NCI-H2196 (cell line): ENCODE results near the gene MOB3A.

ENCODE experiments used
- DNase-seq: peaks from one replicate; lab custom pipeline; 2025; ENCODE audit not compliant: unreplicated experiment; lab: John Stamatoyannopoulos, UW

The MOB3A gene

GRCh38 chr19:2047449-2048103 is 48.5 kb downstream of the MOB3A start:
- no peak for DNase-seq

DNA sequence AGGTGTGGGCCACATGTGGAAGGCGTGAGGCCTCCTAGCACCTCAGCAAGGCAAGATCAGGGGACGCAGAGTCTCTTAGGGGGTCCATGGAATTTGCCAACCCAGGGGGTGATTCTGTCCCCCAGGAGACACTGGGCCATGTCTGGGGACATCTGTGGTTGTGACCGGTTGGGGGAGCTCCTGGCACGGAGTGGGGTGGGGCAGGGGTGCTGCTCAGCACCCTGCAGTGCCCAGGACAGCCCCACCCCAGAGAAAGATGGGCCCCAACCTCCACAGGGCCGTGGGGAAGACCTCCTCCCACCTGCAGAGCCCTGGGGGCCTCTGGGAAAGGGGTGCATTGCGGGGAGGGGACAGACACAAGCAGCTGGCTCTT is 49.1 kb downstream of the MOB3A start:
- DNase-seq: no peak

- DNase-seq: no peak
Observed at GRCh38 chr19:2046046-2046907, 49.8 kb downstream of the MOB3A start.

DNA sequence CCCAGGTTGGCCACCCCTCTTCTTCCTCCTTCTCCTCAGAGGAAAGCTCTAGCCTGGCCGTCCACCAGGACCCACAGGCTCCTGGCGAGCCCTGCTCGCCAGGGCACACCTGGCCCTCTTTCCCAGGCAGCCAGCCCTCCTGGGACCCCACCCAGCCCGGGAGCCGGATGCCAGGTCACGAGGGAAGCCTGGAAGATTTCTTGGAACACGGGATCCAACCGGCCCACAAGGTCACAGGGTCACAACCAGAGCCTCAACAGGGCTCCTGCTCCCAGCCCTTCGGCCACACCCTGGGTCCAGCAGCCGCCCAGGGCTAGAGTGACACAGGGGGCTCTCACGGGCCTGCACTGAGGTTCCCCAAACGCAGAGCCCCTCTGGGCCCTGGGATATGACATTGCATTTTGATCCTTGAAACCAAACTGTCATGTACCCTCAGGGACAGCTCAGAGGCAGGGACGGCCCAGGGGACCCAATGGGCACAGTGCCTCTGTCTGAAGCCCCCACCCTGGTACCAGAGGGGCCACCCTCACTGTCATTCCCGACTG is 50.6 kb downstream of the MOB3A start:
- no peak for DNase-seq

DNA sequence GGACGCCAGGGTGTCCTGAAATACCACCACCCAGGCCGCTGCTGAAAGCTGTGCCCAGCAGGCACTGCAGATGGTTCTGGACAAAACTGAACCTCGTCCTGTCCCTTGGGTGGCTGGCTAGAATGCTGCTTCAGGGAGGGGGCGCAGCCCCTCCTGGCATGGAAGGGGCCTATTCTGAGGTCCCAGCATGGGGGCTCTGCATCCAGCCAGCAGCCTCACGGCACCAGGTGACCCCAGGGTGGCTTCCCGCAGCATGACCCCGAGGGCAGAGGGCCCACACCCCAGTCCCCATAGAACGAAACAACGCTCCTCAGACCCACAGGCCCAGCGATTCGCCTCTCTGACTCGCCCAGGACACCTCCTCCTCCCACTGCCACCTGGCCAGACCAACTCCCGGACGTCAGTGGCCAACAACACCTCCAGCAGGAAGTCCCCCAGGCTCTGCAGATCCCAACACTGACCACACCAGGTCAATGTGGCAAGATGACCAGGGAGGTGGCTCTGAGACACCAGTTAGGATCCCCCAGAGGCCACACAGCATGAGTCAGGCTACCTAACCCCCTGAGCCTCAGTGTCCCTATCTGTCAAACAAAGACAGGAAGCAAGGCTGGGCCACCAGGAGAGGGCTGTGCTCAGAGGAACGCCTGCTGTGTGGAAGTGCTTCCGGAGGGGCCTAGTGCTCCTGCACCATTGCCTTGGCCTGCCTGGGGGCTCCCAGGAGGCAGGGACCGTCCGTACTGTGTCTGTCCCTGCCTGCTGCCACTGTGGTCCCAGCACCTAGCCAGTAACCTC is 51.2 kb downstream of the MOB3A start:
- no peak for DNase-seq

- no peak for DNase-seq
Observed at GRCh38 chr19:2043961-2044708, 52.0 kb downstream of the MOB3A start.

- DNase-seq: no peak
Observed at GRCh38 chr19:2043251-2043641, 52.9 kb downstream of the MOB3A start.

GRCh38 chr19:2042485-2043250 is 53.5 kb downstream of the MOB3A start:
- no peak for DNase-seq

DNA sequence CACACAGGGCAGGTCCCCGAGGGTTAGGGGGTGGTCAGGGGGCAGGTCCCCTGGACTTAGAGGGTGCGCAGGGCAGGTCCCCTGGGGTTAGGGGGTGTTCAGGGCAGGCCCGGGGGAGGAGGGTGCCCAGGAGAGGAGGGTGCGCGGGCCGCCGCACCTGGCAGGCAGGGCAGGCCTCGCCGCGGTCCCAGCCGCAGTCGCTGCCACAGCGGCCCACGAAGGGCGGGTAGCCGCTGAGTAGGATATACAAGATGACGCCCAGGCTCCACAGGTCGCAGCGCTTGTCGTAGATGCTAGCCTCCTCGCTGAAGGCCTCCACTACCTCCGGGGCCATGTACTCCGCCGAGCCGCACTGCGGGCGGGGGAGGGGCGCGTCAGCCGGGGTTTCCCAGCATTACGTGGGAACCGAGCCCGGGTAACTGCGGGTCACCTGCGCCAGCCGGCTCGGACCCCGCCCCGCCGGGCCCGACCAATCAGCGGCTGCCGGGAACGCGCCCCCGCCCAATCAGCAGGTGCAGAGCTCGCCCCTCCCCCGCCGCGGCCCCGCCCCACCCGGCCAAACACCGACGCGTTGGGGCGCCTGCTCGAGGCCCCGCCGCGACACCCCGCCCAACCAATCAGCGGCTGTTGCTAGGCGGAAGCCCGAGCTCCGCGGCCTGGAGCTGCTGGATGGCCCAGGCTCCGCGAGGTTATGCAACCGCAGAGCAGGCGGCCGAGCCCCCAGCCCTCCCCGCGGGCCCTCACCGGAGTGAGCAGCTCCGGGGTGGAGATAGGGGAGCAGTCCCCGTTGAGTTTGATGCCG is 54.2 kb downstream of the MOB3A start:
- peak; percentile 96 for DNase-seq

DNA sequence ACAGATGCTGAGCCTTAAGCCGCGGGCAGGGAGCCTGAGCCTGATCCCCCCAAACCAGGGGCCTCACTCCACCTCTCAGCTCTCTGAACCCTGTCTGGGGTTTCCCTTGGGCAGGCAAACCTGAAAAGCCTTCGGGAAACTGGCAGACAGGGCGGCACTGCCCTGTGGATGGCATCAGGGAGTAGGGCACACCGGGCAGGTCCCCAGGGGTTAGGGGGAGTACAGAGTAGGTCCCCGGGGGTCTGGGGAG is 54.8 kb downstream of the MOB3A start:
- no peak for DNase-seq

- DNase-seq: no peak
Observed at GRCh38 chr19:2040647-2041432, 55.3 kb downstream of the MOB3A start.

DNA sequence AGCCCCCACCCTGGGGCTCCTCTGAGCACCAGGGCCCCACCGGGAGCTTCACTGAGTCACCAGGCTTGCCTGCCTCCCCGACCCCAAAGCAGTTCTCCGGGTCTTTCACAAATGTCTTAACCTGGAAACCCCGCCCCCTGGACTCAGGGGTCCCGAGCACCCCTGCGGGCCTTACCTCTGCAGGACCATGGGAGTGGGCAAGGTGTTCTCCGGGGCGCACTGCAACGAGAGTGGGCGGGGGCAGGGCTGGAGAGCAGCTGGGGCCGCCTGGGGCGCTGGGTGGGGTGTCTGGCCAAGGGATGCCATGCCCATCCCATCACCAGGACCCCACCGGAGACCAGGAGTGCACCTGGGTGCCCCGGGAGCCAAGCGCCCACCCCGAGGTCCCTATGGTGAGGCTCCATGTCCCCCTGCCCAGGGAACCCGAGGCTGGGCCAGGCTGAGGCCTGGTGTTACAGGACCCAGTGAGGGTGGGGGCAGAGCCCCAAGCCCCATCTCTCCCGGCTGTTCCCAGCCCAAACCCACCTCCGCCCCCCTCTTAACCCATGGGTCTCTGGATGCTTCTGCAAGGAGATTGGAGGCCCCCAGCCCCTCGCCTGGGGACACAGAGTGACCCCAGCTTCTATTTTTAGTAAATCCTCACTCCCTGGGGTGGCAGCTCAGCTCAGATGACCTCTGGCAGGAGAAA is 56.0 kb downstream of the MOB3A start:
- no peak for DNase-seq

DNA sequence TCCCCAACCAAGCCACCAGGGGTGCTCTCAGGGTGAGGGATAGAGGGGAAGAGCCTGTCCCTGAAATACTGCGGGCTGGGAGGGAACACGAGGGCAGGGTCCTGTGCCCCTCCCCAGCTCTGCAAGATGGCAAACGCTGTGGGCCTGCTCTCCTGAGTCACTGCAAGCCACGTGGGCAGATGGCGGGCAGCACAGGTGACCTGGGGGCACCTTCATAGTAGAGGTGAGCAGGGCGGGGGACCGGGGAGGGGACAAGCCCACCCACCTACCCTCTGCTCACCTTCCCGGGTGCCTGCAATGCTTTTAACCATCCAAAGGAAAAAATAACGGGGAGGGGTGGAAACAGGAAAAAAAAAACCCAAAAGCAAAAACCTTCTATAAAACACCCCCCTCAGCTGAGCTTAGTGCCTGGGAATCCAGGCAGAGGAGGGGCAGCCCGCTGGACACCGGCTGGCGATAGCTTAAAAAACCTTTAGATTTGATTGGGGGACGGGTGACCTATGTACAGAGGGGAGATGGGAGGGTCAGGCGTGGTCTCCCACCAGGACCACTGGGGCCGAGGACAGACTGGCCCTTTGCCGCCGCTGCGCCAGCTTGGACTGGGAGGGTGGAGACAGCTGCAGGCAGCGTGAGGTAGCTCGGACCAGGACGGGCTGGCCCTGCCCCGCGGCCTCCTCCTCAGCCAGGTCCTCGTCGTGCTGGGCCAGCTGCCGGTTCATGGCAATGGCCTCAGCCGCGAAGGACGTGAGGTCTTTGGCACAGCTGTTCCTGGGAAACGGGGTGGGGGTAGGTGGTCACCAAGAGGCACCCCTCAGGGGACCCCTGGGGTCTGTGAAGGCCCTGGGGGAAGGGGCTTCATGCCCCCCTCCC is 56.8 kb downstream of the MOB3A start:
- DNase-seq: no peak

DNA sequence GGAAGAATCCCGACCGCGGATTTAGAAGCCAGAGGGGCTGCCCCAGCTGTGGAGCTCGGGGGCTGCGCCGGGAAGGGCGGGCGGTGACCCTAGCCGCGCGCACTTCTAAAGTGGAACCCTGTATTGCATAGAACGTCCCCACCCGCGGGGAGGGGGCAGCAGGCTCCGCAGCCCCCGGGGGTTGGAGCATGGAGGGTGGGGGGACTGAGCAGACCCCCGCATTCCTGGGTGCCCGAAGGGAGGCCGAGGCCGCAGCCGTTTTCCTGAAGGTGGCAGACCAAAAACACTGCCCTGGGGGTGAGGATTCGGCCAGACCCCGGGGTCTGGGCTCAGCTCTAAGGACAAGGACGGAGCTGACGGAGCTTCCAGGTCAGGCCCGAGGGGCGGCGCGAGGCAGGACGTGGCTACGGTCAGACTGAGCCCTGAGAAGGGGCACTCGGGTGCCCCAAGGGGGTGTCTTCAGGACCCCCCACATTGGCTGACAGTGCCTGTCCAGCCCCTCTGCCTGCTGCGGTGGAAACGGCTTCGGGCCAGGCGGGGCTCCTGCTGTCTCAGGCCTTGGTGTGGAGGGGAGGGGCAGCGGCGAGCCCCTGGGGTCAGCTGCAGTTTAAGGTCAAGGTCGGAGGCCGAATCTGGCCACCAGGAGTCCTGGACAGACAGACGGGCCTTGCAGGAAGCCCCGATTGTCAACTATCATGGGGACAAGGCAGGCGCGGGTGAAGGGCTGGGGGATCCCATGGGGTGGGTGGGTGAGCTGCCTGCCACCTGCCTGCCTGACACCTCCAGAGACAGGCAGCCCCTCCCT is 57.6 kb downstream of the MOB3A start:
- no peak for DNase-seq

DNA sequence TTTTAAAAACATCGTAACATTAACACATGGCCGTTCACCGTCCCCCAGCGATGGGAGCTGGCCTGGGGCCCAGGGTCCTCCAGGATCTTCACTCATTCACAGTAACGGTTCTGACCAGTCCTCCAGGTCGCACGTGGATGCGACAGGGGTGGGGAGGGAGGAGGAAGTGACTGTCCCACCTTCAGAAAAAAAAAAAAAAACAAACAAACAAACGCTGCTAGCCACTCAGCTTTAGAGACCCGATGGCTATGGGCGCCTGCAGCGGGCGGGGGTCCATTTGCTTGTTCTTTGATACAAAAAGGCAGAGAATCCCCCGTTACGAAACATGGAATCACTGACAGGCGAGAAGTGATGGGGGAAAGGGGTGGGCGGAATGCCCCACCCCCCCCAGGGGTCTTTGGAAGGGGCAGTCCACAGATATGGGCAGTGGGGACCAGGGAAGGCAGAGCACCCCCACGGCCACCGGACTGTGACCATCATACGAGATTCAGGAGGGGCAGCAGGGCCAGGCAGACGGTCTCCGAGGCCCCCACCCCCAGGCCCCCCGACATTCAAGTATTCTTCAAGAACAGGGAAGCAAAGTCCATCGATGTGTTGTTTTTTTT is 58.4 kb downstream of the MOB3A start:
- no peak for DNase-seq

DNA sequence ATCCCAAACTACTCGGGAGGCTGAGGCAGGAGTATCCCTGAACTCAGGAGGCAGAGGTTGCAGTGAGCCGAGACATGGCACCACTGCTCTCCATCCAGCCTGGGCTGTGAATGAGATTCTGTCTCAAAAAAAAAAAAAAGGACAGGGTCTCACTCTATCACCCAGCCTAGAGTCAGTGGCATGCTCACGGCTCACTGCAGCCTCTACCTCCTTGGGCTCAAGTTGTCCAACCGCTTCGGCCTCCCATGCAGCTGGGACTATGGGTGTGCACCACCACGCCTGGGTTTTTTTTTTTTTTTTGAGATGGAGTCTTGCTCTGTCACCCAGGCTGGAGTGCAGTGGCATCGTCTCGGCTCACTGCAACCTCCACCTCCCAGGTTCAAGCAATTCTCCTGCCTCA is 59.7 kb downstream of the MOB3A start:
- DNase-seq: no peak
